Transverse colon (tissue), 4 donors: Measurements from ENCODE around the gene GDPD5.

Experiments used
- CTCF ChIP-seq, 5 experiments: fragments of 200-600 bp in 3 of 5; fragments of 450-650 bp in 2 of 5; sonication (generic) in 3 of 5; IDR thresholded peaks; 1 replicate in 2 of 5; 2 replicates in 3 of 5; pipeline ENCODE4 v1.5.1; 2016 to 2017; ENCODE audit warnings: antibody characterized with exemption in 5 of 5, inconsistent platforms in 3 of 5, mild to moderate bottlenecking in 2 of 5, moderate library complexity in 1 of 5
- EP300 ChIP-seq: sonication (generic); formaldehyde crosslinking; IDR thresholded peaks from one replicate; pipeline ENCODE4 v1.6.1; 2017; ENCODE audit warnings: antibody characterized with exemption, low read depth
- POLR2A ChIP-seq: fragments of 450-650 bp; IDR thresholded peaks from one replicate; pipeline ENCODE4 v1.6.1; 2016; ENCODE audit warnings: antibody characterized with exemption, mild to moderate bottlenecking, moderate library complexity
- POLR2AphosphoS5 ChIP-seq, 3 donors: sonication (generic); formaldehyde crosslinking; IDR thresholded peaks; one replicate each; pipeline ENCODE4 v1.6.1; 2016; ENCODE audit warnings: antibody characterized with exemption in 3 of 3

GRCh38 chr11:75420224-75421034 lies 105.3 kb downstream of the GDPD5 start:
- TF ChIP-seq CTCF (IDR thresholded peaks at IDR 0.05): no peak
- TF ChIP-seq POLR2A: no peak
- no peak for TF ChIP-seq POLR2AphosphoS5 (IDR thresholded peaks at IDR 0.05)
- TF ChIP-seq EP300: no peak
